GM21825 (cell line): ENCODE measurements around the gene TMEM132A.

Experiments used
- ATAC-seq: cut with Tn5 transposase; IDR thresholded peaks from one replicate; pipeline ENCODE4 v1.9.1; 2021; ENCODE audit warnings: mild to moderate bottlenecking, moderate library complexity; ENCODE audit not compliant: unreplicated experiment

Gene TMEM132A

DNA sequence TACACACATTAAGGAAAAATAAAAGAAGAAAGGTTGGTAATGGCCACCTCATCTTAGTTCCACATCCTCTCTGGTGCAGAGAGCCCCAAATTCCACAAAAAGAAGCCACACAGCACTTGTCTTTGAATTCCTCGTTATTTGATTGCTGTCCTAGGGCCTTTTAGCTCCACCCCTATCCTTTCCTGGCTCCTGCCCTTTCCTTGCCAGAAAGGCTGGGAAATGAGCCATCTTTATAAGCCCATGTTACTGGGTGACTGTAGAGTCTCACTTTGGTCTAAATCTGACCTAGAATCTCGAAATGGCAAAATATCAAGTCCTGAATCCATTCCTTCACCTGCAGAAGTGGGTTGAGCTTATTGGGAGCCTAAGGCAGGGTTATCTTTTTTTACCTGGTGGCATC lies 4.3 kb upstream of the TMEM132A start:
- no peak for ATAC-seq

DNA sequence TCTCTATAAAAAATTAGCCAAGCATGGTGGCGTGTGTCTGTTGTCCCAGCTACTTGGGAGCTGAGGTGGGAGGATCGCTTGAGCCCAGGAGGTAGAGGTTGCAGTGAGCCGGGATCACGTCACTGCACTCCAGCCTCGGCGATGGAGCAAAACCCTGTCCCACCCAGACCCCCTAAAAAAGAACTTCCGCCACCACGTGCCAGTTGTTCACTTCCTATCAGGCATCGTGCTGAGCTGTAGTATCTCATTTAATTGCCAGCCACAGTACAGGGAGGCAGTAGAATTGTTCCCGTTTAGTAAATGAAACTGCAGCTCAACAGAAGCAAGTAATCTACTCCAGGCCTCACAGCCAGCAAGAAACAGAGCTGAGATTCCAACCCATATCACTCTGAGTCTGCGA lies 3.0 kb upstream of the TMEM132A start:
- ATAC-seq, result no peak

DNA sequence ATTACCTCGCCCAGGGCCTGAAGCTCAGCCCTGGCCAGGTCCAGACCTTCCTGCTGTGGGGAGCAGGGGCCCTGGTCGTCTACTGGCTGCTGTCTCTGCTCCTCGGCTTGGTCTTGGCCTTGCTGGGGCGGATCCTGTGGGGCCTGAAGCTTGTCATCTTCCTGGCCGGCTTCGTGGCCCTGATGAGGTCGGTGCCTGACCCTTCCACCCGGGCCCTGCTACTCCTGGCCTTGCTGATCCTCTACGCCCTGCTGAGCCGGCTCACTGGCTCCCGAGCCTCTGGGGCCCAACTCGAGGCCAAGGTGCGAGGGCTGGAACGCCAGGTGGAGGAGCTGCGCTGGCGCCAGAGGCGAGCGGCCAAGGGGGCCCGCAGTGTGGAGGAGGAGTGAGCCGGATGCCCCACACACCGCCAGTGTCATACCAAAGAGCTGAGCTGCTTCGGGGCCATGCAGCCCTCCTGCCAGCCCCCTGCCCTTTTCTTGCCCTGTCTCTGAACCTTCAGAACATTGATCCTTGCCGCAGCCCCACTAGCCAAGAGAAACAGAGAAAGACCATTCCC lies 2.4 kb upstream of the TMEM132A start:
- no peak for ATAC-seq

DNA sequence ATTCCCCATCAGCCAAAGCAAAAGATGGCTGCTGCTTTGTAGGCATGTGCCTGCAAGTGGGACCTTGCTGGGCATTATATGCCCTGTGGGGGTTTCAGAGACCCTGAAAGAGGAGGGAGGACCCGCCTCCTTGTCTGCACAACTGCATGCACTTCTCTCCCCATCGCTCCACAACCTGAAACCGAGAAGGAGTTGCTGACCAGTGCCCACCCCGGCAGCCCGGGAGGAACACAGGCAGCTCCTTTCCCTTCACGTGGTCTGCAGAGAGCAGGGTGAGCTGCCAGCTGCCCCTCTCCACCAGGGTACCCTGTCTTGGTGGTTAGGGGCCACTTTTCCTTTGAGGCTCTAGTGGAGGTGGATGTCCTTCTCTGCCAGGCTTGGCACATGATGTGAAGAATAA lies 1.4 kb upstream of the TMEM132A start:
- ATAC-seq, result no peak

DNA sequence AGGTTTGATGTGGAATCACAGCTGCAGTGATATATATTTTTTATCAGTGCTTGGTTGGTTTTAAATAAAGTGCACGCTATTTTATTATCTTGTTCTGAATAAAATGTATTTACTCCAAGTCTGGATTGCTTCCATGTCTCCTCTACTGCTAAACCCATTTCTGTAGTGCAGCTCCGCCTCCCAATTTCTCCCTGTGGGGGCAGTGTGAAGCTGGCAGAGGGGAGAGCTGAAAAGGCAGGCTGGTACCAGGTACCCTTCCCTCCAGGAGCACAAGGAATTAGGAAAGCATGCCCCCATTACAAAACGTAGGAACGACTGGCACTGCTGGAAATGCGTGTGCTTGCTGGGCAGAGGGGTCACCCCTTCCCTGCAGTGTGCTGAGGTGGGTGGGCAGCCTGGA lies 934 bp upstream of the TMEM132A start:
- no peak for ATAC-seq

DNA sequence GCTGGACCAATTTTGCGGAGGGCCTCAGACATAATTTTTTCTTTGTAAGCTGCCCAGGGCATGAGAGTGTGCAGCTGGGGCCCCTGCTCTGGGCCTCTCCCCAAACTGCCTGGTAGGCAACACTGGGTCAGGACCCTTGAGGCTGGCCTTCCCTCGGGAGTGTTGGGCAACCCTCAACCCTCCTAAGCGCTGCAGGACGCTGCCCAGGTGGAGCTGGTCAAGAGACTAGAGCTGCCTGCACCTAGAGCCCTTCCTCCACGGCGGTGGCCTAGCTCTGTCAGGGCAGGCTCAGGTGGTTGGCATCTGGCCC lies 505 bp upstream of the TMEM132A start:
- no peak for ATAC-seq

DNA sequence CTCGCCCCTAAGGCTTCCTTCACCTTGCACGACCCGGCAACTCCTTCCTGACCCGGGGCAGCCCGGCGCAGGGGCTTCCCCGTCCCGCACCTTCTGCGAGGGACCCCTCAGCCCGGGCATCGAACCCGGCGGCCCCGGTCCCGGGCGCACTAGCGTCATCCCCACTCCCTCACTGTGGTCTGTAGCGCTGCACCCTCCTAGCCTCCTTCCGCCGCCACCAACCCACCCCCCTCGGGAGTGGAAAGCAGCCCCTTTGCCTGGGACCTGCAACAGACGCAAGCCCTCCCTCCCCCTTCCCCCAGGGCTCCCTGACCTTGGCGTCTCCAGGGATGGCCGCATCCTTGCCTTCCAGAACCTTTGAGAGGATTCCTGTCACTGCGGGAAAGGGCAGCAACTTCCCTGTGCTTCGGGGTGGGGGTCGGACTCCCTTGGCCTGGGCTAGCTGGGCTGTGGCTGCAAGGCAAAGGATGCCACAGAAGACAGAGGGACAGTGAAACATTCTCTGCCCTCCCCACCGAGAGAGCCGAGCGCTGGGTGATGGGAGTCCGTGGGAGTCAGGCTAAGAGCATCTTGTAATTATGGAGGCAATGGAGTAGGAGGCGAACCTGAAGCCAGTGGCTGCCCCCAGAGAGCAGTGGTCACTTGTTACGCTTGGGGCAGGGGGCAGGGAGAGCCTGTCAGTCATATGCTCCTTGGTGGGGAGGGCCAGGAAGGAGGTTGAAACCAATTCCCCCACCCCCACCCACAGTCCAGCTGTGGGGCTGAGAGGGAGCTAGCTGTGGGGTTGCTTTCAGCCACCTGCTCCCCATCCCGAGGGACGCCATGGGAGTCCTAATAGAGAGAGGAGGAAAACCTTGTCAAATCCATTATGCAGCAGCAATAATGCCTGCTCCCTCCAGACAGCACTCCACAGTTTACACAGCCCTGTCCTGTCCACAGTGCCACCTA lies 920 bp downstream of the TMEM132A start:
- ATAC-seq, result no peak

DNA sequence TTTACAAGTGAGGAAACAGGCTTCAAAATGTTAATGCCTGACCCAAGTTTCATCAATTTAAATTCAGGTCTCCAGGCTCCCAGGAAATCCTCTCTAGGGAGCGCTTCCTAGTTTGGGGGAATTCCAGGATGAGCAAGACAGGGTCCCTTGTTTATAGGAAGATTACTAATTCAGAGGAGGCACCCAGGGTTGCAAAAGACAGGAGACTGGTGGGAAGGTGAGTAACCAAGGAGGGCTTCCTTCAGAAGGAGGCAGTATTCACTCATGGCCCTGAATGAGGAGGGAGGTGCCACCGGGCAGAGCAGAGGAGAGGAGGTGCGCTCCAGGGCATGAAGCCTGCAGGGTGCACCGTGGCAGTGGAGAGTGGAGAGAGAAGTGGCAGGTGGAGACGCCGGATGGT lies 1.6 kb downstream of the TMEM132A start:
- no peak for ATAC-seq

DNA sequence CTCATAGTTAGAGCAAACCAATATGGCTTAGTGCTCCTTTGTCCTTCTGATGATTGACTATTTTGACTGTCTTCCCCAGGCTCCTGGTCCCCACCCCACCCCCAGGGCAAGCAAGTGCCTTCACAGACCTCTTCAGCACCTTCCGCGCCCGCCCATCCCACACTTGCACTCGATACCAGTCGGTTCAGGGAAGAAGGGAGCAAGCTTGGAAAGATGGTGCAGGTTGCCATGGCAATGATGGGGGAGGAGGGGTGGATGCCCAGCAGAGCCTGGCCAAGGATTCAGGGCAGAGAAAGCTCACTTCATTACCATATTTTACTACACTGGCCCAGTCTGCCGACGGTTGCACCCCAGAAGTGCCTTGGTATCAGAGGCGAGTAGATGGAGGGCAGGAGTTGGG lies 2.2 kb downstream of the TMEM132A start:
- no peak for ATAC-seq

DNA sequence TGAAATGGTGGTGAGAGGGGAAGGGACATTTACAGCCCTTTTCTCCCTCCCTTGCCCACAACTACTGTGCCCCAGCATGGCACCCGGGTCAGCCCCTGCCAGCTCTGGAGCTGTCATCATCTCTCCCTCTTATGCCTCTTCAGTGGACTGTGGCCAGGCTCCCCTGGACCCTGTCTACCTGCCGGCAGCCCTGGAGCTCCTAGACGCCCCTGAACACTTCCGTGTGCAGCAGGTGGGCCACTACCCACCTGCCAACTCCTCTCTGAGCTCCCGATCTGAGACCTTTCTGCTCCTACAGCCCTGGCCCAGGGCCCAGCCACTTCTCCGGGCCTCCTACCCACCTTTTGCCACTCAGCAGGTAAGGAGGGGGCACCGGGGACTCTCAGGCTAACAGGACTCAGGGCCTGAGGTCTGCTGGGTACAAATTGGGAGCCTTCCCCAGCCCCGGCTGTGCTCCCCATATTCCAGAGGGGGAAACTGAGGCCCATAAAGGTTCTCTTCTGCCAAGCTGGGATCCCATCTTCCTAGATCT lies 2.9 kb downstream of the TMEM132A start:
- no peak for ATAC-seq

DNA sequence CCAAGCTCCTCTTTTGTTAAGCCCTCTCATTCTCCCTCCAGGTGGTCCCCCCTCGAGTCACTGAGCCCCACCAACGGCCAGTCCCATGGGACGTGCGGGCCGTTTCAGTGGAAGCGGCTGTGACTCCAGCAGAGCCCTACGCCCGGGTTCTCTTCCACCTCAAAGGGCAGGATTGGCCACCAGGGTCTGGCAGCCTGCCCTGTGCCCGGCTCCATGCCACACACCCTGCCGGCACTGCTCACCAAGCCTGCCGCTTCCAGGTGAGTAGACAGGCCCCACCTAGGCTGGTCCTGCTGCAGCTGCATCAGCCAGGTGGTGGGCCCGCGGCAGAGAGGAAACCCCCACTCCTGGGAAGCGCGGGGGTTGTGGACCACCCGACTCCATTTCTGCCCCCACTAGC lies 3.3 kb downstream of the TMEM132A start:
- no peak for ATAC-seq

DNA sequence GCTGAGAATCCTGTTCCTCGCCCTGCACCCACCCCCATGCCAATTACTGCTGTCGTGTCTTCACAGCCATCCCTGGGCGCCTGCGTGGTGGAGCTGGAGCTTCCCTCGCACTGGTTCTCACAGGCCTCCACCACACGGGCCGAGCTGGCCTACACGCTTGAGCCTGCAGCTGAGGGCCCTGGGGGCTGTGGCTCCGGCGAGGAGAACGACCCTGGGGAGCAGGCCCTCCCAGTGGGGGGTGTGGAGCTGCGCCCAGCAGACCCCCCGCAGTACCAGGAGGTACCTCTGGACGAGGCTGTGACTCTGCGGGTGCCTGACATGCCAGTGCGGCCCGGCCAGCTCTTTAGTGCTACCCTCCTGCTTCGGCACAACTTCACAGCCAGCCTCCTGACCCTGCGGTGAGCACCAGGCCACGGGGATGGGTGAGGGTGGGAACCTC lies 4.3 kb downstream of the TMEM132A start:
- ATAC-seq, result no peak

DNA sequence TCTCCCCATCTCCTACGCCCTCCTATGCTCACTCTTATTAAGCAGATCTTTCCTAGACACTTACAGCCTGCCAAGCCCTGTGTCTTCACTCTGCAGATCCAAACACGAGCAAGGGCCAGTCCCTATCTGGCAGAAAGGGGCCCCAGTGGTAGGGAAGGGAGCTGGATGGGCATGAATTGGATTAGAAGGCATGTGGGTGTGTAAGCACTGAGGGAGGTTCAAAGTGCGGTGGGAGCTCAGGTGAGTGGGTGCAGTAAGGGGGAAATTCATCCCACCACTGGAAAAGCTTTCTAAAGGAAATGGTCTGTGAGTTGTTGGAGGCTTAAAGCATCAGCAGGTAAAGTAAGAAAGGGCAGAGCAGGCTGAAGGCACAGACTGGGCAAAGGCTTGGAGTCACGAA lies 5.5 kb downstream of the TMEM132A start:
- ATAC-seq, result no peak

DNA sequence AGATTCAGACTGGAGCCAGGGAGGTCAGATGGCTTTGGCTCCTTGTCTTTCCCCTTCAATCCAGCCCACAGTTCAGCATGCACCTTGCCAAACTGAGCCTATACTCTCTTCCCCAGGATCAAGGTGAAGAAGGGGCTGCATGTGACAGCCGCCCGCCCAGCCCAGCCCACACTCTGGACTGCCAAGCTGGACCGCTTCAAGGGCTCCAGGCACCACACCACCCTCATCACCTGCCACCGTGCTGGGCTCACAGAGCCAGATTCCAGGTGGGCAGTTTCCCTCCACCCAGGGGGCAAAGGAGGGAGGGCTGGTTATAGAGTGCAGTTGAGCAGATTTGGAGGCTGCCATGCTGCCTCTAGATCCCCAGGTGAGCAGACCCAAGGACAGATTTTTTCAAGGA lies 6.1 kb downstream of the TMEM132A start:
- ATAC-seq, result no peak

DNA sequence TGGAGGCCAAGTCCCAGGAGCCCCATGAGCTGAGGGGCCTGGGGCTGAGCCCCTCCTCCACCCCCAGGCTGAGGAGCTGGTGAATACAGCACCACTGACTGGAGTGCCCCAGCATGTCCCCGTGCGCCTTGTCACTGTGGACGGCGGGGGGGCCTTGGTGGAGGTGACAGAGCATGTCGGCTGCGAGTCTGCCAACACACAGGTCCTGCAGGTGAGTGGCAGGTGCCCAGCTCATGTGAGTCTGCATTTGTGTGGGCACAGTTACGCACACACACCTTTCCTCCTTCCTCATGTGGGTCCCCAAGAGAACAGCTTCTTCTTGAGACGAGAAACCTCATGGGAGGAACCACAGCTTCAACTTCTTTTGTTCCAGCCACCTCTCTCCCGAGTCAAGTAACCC lies 7.7 kb downstream of the TMEM132A start:
- ATAC-seq, result no peak

DNA sequence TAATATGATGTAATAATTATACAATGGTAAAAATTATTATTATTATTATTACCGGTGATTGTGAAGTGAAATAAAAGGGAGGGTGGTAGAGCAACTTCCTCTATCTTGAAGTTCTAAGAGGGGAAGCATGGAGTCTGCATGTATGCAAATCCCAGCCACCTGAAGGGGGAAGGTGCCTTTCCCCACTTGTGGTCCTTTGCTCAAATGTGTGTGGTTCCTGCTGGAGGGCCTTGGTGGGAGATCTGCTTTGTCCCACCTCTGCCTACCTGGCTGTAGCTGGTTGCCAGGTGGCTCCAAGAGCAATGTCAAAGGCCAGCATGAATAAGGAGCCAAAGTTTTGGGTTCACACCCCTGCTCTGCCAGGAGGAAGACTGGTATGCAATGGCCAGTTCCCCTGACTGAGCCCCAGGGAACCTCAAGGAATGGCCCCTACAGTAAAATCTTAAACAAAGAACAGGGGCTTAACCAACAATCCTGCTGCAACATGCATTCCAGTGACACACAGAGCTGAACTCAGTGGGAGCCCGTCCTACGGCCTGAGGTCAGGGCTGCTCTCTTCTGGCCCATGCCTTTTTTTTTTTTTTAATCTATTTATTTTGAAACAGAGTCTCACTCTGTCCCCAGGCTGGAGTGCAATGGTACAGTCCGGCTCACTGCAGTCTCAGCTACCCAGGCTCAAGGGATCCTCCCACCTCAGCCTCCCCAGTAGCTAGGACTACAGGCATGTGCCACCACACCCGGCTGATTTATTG lies 8.5 kb downstream of the TMEM132A start:
- no peak for ATAC-seq

DNA sequence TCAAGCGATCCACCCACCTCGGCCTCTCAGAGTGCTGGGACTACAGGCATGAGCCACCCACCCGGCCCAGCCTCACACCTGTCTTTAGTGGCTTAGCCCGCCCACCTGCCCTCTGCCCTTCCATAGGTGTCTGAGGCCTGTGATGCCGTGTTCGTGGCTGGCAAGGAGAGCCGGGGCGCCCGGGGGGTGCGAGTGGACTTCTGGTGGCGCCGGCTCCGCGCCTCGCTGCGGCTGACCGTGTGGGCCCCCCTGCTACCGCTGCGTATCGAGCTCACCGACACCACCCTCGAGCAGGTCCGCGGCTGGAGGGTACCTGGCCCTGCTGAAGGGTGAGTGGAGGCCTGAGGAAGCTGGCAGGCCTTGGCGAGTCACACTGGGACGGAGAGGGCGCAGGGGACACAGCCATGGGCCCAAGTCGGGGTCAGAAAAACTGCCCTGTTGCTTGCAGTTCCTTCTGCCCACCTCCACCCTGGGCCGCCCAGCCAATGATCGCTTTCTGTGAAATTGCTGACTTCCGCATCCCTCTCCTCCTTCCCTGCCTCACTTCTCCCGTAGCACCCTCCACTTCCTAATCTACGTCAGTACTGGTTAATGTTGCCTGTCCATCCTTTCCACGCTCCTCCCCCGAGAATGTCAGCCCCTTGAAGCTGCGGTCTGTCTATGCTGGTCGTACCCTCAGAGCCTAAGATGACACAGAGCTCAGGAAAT lies 9.3 kb downstream of the TMEM132A start:
- ATAC-seq, result no peak

DNA sequence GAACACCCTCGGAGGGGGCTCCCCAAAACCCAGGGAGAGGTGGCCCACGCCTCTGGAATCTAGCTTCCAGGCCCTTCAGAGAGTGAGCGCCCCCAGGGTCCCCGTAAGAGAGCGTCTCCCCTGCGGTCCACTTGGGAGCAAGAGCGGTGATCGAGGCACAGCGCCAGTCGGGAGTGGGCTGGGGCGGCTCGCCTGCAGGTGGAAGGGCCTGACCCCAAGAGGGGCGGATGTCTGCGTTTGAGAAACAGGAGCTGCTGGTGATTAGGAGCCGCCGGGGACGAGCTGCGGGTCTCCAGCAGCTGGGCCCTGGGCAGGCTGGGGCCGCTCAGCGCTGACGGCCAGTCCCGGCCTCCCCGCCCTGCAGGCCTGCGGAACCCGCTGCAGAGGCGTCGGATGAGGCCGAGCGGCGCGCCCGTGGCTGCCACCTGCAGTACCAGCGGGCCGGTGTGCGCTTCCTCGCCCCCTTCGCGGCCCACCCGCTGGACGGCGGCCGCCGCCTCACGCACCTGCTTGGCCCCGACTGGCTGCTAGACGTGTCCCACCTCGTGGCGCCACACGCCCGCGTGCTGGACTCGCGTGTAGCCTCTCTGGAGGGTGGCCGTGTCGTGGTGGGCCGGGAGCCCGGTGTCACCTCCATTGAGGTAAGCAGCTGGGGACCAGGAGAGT lies 10.0 kb downstream of the TMEM132A start:
- ATAC-seq, result no peak

DNA sequence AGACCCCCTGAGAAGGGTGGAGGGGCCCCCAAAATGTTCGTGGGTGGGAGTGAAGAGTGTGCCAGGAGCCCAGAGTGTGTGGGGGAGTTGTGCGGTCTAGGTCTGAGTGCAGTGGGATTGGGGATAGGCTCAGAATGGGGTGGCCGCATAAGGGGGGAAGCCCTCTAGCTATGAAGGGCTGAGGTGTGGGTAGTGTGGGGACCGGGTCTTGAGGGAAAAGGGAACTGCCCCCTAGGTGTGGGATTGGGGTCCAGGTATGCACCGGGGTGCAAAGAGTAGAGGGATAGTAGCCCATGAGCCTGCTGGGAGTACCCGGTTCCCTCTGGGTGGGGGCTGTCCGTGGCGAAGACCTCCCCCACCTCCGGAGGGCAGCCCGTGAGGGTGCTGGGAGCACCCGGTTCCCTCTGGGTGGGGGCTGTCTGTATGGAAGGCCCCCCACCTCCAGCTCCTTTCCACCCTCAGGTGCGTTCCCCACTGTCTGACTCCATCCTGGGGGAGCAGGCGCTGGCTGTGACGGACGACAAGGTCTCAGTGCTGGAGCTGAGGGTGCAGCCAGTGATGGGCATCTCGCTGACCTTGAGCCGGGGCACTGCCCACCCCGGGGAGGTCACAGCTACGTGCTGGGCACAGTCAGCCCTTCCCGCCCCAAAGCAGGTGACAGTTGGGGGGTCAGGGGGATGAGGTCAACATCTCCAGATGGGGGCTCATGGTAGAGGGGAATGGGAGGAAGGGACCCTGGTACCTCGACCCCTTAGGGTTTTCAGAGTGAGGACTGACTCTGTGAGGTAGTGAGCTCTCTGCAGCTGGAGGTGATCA lies 10.7 kb downstream of the TMEM132A start:
- ATAC-seq, result no peak
